Nephron progenitor cell (in vitro differentiated cells): ENCODE results near the gene OLIG2.
A peak's percentile ranks its signal among the peaks of the same experiment; 100 is the strongest.

Experiments
- DNase-seq: peaks from one replicate; pipeline ENCODE4 v3.0.0; 2021
- H3K27ac Mint-ChIP-seq: 2 replicates; pipeline ENCODE4 v1.8.0; 2021; ENCODE audit warnings: mild to moderate bottlenecking, moderate library complexity, mixed read lengths
- H3K27me3 Mint-ChIP-seq: 2 replicates; pipeline ENCODE4 v1.8.0; 2021; ENCODE audit warnings: mild to moderate bottlenecking, low read depth, mixed read lengths; ENCODE audit not compliant: poor library complexity
- H3K36me3 Mint-ChIP-seq: 2 replicates; pipeline ENCODE4 v1.8.0; 2021; ENCODE audit warnings: low read depth, mixed read lengths
- H3K4me1 Mint-ChIP-seq: 2 replicates; pipeline ENCODE4 v1.8.0; 2021; ENCODE audit warnings: mixed read lengths
- H3K4me3 Mint-ChIP-seq: 2 replicates; pipeline ENCODE4 v1.8.0; 2021; ENCODE audit warnings: mild to moderate bottlenecking, moderate library complexity, mixed read lengths
- H3K9me3 Mint-ChIP-seq: 2 replicates; pipeline ENCODE4 v1.8.0; 2021; ENCODE audit warnings: mild to moderate bottlenecking, moderate library complexity, mixed read lengths
- CTCF ChIP-seq: fragments of 200-600 bp; sonication (generic); IDR thresholded peaks from 2 replicates; pipeline ENCODE4 v1.5.0; 2021; ENCODE audit warnings: antibody characterized with exemption

Gene OLIG2

GRCh38 chr21:33015756-33016155 lies 10.0 kb upstream of the OLIG2 start:
- H3K27me3 Mint-ChIP-seq = peaks cover 89% of the 10 kb centered on the region
- no peak overlapping the region for H3K27ac Mint-ChIP-seq
- H3K36me3 Mint-ChIP-seq = no peaks in the 10 kb centered on the region
- no peak for DNase-seq
- H3K4me1 Mint-ChIP-seq = peaks cover 15% of the 10 kb centered on the region
- no peaks in the 10 kb centered on the region for H3K9me3 Mint-ChIP-seq
- no peak overlapping the region for H3K4me3 Mint-ChIP-seq
- no peak for TF ChIP-seq CTCF

- TF ChIP-seq CTCF = no peak
- H3K27ac Mint-ChIP-seq = peak overlapping the region; percentile 16
- H3K4me1 Mint-ChIP-seq = peaks cover 19% of the 10 kb centered on the region
- DNase-seq = no peak
- H3K4me3 Mint-ChIP-seq = peak overlapping the region; percentile 71
- no peaks in the 10 kb centered on the region for H3K9me3 Mint-ChIP-seq
- H3K27me3 Mint-ChIP-seq = peaks cover 98% of the 10 kb centered on the region
- H3K36me3 Mint-ChIP-seq = no peaks in the 10 kb centered on the region
Measured at GRCh38 chr21:33018707-33019465, 6.8 kb upstream of the OLIG2 start.

- H3K27ac Mint-ChIP-seq = no peak overlapping the region
Measured at GRCh38 chr21:33019516-33019884, 6.2 kb upstream of the OLIG2 start.

DNA sequence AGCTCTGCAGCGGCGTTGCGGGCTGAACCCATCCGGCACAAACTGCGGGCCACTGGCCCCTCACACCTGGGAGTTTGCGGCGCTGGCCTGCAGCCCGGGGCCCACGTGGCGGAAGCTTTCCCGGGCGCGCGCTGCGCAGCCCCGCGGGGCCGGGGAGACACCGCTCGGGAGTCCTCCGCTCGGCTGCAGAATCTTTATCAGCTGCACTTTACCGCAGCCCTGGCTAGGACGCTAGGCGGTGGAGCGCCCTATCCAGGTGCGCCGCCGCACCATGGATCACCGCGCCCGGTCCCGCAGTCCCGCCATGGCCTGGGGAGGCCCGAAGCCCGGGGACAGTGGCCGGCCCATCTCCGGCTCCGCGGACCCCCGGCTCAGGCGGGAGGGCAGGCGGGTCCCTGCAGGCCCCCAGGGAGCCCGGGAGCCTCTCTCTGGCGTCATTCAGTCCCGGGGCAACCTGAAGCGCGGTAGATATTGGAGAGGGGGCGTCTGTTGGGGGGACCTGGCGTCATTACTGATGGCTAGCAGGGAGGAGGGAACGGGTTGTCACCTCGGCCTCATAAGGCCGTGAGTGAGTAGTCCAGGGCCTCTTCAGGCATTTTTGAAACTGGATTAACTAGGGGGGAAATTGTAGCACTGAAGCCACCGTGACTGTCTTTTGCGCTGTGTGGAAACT lies 5.7 kb upstream of the OLIG2 start:
- no peak for TF ChIP-seq CTCF
- peaks cover 98% of the 10 kb centered on the region for H3K27me3 Mint-ChIP-seq
- DNase-seq = peak; percentile 57
- peak overlapping the region; percentile 74 for H3K4me3 Mint-ChIP-seq
- H3K36me3 Mint-ChIP-seq = no peaks in the 10 kb centered on the region
- no peak overlapping the region for H3K27ac Mint-ChIP-seq
- no peaks in the 10 kb centered on the region for H3K9me3 Mint-ChIP-seq
- peaks cover 19% of the 10 kb centered on the region for H3K4me1 Mint-ChIP-seq

More at GRCh38 chr21:33019516-33019884, 6.2 kb upstream of the OLIG2 start:
- DNase-seq = no peak
- Mint-ChIP-seq H3K4me1 (peaks cover 19% of the 10 kb centered on the region), H3K27me3 (peaks cover 98% of the 10 kb centered on the region), H3K9me3 (no peaks in the 10 kb centered on the region), H3K36me3 (no peaks in the 10 kb centered on the region), H3K4me3 (peak overlapping the region; percentile 71)
- TF ChIP-seq CTCF = no peak

- peak overlapping the region; percentile 74 for H3K4me3 Mint-ChIP-seq
Measured at GRCh38 chr21:33020558-33021100, 5.1 kb upstream of the OLIG2 start.

More at GRCh38 chr21:33020558-33021100, 5.1 kb upstream of the OLIG2 start:
- no peak for TF ChIP-seq CTCF
- Mint-ChIP-seq H3K27me3 (peaks cover 98% of the 10 kb centered on the region), H3K9me3 (no peaks in the 10 kb centered on the region), H3K36me3 (no peaks in the 10 kb centered on the region), H3K27ac (no peak overlapping the region), H3K4me1 (peaks cover 19% of the 10 kb centered on the region)
- no peak for DNase-seq
